GM19372 (cell line): ENCODE results near the gene RTN3.

Source experiments
- ATAC-seq: cut with Tn5 transposase; IDR thresholded peaks from one replicate; pipeline ENCODE4 v1.9.1; 2021; ENCODE audit warnings: mild to moderate bottlenecking, low read depth, moderate library complexity; ENCODE audit not compliant: unreplicated experiment

The RTN3 gene

DNA sequence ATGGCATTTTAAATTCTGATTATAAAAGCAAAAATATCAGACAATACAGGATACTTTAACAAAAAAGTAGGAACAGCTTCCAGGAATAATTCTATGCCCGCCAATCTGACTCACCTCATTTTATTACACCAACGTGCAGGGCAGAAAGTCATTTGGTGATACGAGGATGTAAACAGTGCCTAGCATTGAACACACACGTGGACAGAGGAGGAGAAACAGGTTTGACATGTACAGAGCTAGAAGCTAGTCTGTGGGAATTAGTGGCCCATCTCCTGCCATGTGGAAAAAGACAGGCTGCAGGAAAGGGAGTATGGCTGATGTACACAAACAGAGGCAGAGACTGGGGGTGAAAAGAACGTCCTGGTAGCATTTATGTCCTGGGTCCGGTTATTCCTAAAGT lies 123.0 kb downstream of the RTN3 start:
- no peak for ATAC-seq

DNA sequence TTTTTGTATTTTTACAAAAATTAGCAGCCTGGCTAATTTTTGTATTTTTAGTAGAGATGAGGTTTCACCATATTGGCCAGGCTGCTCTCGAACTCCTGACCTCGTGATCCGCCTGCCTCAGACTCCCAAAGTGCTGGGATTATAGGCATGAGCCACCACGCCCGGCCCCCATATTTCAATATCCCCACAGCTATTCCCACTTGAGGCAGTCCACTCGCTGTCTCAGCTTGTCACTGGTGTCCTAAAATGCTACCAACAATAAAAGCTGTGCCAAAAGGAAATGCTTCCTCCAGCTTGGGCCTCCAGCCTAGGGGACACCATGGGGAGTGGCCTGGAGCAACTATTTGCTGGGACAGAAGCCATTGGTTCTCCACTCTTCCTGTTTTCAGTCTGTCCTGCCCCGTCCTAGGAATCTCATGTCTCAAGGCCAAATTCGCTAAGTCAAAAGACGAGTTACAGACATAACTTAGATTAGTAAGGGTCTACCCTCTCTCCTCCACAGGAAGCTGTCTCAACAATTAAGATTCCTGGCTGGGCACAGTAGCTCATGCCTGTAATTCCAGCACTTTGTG lies 124.6 kb downstream of the RTN3 start:
- no peak for ATAC-seq
